ENCODE data around the gene NFKB2.

NFKB2 gene

DNA sequence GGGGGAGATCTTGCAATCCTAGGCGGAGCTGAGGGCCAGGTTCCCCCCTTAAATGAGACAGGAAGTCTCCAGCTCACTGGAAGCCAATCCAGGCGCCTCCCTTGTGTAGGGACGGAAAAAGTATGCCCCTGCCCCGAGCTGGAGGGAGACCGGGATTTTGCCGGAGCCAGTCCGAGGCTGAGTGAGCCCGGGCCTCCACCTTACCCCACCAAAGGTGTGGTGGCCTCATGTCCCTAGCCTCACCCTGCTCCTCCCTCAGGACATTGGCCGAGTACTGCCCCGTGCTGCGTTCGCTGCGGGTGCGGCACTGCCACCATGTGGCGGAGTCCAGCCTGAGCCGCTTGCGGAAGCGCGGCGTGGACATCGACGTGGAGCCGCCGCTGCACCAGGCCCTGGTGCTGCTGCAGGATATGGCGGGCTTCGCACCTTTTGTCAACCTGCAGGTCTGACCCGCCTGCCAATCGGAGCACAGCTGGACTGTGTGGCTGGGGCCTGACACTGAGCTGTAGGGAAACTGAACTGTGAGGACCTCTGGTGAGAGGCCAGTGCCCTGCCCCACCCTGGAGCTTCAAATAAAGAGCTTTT, 27.1 kb downstream of the NFKB2 start:
- peak; percentile 76 for DNase-seq (ENCODE audit: low spot score)

- DNase-seq (ENCODE audit: low spot score), result no peak
These were observed 28.0 kb downstream of the NFKB2 start for GRCh38 chr10:102423372-102423968.

DNA sequence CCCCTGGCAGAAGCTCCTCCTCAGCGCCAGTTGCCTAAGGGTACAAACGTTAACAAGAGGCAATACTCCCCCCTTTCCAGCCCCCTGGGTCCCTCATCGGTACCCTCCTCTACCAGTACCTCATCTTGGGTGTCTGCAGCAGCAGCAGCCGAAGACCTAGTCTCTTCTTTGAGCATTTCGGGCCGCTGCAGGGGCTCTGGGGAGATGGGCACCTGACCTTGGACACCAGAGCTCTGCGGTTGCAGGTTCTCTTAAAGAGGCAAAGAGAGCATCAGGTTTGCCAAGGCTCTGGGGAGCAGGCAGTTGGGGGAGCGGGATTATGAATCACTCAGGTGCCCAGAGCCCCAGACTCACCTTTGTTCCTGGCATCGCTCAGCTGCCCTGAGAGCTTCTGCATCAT, 28.6 kb downstream of the NFKB2 start:
- no peak for DNase-seq (ENCODE audit: low spot score)

DNA sequence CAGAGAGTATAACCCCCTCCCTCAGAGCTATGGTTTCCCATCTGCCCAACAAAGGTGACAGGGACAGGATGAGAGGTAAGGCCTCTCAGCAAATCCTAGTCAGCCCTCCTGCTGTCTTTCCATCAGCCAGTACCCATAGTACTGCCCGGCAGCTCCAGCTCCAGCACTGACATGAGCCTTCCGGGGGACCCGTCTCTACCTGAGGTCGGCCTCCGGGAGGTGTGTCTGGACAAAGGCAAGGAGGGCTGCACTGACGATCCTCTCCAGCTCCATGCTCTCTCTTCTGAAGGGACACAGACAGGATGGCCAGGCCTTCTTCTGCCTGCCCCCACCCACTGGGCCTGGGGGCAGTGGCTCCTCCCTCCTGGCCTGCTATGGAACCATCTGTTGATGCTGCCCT, 29.4 kb downstream of the NFKB2 start:
- no peak for DNase-seq (ENCODE audit: low spot score)

GRCh38 chr10:102425444-102425843, 29.9 kb downstream of the NFKB2 start:
- DNase-seq (ENCODE audit: low spot score), result no peak

- no peak for DNase-seq (ENCODE audit: low spot score)
These were observed 31.3 kb downstream of the NFKB2 start for GRCh38 chr10:102426803-102427287.

- no peak for DNase-seq (ENCODE audit: low spot score)
These were observed 34.0 kb downstream of the NFKB2 start for GRCh38 chr10:102429468-102429867.

GRCh38 chr10:102431452-102432124, 36.1 kb downstream of the NFKB2 start:
- DNase-seq (ENCODE audit: low spot score), result no peak

DNA sequence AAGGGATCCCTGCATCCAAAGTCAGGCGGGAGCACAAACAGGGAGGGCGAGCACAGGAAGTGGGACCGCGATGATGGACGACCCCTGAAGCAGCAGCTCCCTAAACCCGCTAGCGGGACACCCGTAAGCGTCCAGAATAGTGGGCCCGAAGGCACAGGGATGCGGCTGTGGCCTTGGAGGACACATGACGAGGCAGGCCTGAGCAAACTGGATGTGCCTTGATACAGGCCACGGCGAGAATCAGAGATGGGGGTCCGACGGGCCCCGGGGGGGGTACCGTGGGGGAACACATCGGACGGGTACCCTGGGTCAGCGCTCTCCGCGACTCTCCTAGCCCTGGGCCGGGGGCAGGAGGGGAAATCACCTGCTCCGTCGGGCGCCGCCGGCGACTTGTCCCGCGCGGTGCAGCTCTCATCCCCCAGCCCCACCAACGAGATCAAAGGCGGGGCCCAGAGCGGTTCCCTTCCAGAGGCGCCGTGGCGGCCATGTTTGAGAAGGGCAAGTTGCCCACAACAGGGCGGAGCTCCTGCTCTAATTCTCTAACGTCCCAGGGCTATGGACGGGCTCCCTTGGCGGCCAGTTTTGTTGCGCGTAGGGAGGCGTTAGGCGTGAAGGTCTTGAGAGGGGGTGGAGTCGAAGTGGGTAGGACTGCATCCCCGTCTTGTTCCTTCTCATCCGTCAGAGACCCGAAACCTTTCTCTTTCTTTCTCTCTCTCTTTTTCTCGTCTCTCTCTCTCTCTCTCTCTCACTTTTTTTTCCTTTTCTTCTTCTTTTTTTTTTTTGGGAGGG, 36.9 kb downstream of the NFKB2 start, which contains the start of gene CUEDC2:
TSS of gene CUEDC2 (minus strand) at position 413 of the 789 bp plus-strand sequence. CDS start 7,386 bp downstream, outside the sequence.
- DNase-seq (ENCODE audit: low spot score), result peak; percentile 94

DNA sequence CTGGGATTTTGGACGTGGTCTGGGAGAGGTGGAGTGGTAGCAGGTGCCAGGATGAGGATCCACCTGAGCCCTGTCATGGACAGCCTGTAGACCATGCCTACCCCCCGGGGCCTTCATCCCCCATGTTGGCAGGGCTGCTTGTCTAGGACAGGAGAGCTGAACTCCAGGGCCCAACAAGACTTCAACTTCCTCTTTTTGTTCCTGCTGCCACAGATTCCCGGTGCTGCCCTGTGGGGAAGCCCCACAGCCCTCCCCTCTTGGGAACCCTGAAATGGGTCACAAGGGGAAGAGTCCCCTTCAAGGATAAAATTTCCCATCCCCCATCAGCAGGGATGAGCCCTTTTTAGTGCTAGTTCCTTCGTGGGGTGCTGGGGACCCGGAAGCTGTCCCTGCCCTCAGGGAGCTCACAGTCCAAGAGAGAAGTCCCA, 38.1 kb downstream of the NFKB2 start:
- DNase-seq (ENCODE audit: low spot score), result no peak

- no peak for DNase-seq (ENCODE audit: low spot score)
These were observed 39.1 kb downstream of the NFKB2 start for GRCh38 chr10:102434394-102435132.

DNA sequence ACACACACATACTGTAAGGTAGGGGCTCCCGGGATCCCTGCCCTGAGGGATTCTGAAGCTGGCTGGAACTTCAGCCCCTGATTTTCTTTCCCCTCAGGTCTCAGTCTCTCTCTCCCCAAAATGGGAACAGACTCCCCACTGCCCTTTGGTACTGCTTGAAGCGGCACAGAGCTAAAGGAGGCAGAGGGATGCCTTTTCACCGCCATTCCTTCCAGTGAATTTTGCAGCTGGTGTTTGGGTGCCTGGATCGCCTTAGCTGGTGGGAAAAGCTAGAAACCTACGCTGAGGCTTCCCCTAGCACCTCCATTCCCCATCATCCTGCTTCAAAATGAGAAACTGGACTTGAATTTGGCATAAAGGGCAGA, 39.6 kb downstream of the NFKB2 start:
- no peak for DNase-seq (ENCODE audit: low spot score)

DNA sequence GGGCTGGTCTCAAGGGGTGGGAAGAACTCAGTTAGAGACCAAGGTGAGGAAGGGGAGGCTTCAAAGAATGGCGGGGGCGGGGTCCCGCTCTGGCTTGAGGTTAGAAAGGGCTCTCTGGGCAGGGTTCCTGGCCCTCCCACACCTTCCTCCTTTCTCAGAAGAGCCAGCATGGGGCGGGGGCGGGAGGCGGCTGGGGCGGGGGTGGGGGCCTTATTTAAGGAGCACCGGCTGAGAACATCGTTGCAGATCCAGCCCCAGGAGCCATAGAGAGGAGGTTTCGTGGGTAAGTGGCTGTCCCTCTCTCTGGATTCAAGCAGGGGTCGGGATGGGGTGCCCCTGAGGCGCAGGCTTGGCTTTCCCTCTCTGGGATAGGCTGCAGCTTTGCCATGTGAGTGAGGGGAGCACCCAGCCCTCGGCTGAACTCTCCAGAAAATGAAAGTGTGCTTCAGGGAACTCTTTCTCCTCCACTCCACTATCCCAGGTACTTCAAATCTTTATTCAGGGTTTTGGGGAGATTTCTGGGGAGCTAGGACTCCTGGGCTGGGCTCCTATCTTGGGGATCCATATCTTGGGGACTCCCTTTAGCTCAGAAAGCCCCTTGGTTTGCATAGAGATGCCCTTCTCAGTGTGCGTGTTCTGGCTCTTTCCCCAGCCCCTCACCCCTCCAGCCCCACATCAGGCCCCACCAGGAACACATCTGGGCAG, 40.2 kb downstream of the NFKB2 start:
- DNase-seq (ENCODE audit: low spot score), result no peak

DNA sequence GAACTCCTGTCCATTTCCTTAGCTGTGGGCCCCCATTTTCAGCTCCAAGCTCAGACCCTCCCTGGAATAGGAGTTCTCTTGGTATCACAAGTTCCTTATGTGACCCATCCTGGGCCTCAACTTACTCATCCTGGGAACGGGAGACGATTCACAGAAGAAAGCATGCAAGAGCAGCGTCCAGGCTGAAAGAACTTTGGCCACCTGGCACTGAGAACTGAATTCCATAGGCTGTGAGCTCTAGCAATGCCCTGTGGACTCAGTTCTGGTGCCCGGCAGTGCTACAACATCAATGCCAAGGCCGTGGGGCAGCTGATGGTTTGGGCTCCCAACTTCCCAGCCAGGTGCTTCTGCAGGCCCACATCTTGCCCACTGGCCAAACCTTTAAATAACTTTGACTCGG, 40.8 kb downstream of the NFKB2 start:
- DNase-seq (ENCODE audit: low spot score), result no peak

GRCh38 chr10:102437515-102437914, 42.0 kb downstream of the NFKB2 start:
- DNase-seq (ENCODE audit: low spot score), result no peak

DNA sequence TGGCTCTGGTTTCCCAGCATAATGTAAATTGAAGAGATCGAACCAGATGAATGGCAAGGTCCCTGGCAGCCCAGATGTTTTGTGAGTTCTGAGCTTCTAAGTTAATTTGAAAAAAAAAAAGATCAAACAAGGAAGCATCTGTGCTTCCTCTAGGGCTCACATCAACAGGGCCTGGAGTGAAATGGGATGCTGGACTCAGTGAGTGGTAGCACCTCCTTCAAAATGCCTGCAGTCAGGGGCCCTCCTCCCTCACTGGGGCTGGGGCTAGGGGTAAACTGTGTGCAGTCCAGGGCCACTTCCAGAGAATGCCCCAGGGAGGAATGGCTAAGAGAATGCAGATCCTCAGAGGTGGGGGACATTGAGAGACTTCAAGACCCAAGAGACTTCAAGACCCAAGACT, 42.9 kb downstream of the NFKB2 start:
- DNase-seq (ENCODE audit: low spot score), result no peak

- no peak for DNase-seq (ENCODE audit: low spot score)
These were observed 49.3 kb downstream of the NFKB2 start for GRCh38 chr10:102444851-102445250.

- DNase-seq (ENCODE audit: low spot score), result peak; percentile 82
These were observed 54.0 kb downstream of the NFKB2 start for GRCh38 chr10:102449321-102450123.

DNA sequence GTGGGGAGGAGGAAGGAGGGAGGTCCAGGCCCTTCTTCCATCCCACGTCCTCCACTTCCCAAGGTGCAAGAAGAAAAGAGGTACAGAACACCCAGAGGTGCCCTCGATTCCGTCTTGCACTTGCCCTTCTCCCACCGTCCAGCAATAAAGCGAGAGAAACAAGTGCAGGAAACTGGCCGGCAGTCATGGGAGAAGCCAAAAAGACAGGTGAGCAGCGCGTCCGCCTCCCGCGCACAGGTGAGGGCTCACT, 54.5 kb downstream of the NFKB2 start:
- no peak for DNase-seq (ENCODE audit: low spot score)

DNA sequence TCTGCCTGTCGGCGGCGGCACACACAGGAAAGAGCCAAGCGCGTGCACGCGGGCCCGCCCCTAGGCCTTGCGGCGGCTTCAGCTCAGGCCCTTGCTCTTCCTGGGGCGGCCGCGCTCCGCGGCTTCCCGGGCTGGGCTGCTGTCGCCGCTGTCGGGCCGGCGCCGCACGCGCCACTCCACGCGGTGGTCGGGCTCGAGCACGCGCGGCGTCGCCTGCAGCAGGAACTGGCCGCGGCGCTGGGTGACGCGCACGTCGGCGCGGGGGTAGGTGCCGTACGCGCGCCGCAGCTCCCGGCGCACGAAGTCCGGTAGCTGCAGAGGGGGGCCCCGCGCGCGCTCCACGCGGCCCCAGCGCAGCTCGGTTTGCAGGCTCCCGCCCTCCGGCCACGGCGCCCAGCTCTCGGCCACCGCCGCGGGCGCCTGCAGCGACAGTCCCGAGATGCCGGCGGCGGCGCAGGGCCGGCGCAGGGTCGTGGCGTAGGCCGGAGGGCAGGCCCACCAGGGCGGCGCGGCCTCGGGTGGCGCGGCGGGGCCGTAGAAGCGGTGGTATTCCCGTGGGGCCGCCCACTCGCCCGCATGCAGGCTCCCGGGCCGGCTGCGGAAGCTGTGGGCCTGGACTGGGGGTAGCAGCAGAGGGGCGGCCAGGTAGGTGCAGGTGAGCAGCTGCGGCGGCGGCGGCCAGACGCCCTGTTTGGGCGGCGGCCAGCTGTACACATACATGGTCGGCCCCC, 55.0 kb downstream of the NFKB2 start:
- peak; percentile 76 for DNase-seq (ENCODE audit: low spot score)

Measured in hematopoietic multipotent progenitor cell treated with erythropoietin and hydrocortisone succinate and interleukin-3 and kit ligand, for 15 days (in vitro differentiated cells).